T-helper 9 cell (primary cell): ENCODE measurements around the gene PEAR1.

ENCODE experiments used
- DNase-seq: peaks from one replicate; pipeline ENCODE4 v3.0.0-alpha.2; 2020

Gene PEAR1

GRCh38 chr1:156860113-156860627 lies 33.3 kb upstream of the PEAR1 start:
- peak; percentile 51 for DNase-seq

GRCh38 chr1:156860628-156861423 lies 32.7 kb upstream of the PEAR1 start, which contains the start of gene NTRK1:
NTRK1 (plus strand) TSS chr1:156860865; CDS start chr1:156860935, 70 bp downstream.
- peak; percentile 45 for DNase-seq

GRCh38 chr1:156862584-156862983 lies 30.9 kb upstream of the PEAR1 start:
- no peak for DNase-seq

GRCh38 chr1:156862997-156863599 lies 30.4 kb upstream of the PEAR1 start:
- no peak for DNase-seq

GRCh38 chr1:156863631-156864030 lies 29.9 kb upstream of the PEAR1 start:
- no peak for DNase-seq

GRCh38 chr1:156864796-156865195 lies 28.7 kb upstream of the PEAR1 start:
- DNase-seq = no peak

- DNase-seq = no peak
Measured at GRCh38 chr1:156865258-156865657, 28.3 kb upstream of the PEAR1 start.

- DNase-seq = no peak
Measured at GRCh38 chr1:156865865-156866248, 27.7 kb upstream of the PEAR1 start.

- DNase-seq = no peak
Measured at GRCh38 chr1:156866249-156866909, 27.1 kb upstream of the PEAR1 start.

- no peak for DNase-seq
Measured at GRCh38 chr1:156868341-156868740, 25.2 kb upstream of the PEAR1 start.

- DNase-seq = no peak
Measured at GRCh38 chr1:156869455-156869854, 24.1 kb upstream of the PEAR1 start.

- no peak for DNase-seq
Measured at GRCh38 chr1:156873659-156874058, 19.9 kb upstream of the PEAR1 start.

- DNase-seq = no peak
Measured at GRCh38 chr1:156874142-156874541, 19.4 kb upstream of the PEAR1 start.

GRCh38 chr1:156874572-156875340 lies 18.8 kb upstream of the PEAR1 start:
- no peak for DNase-seq

GRCh38 chr1:156875341-156875615 lies 18.2 kb upstream of the PEAR1 start:
- no peak for DNase-seq

GRCh38 chr1:156876281-156876680 lies 17.2 kb upstream of the PEAR1 start:
- no peak for DNase-seq

GRCh38 chr1:156877433-156878170 lies 15.9 kb upstream of the PEAR1 start:
- no peak for DNase-seq

GRCh38 chr1:156879876-156880275 lies 13.6 kb upstream of the PEAR1 start:
- no peak for DNase-seq

- DNase-seq = no peak
Measured at GRCh38 chr1:156880473-156880872, 13.0 kb upstream of the PEAR1 start.

GRCh38 chr1:156881101-156881500 lies 12.4 kb upstream of the PEAR1 start:
- DNase-seq = no peak

- DNase-seq = no peak
Measured at GRCh38 chr1:156881663-156882062, 11.9 kb upstream of the PEAR1 start.

GRCh38 chr1:156882543-156882942 lies 11.0 kb upstream of the PEAR1 start:
- DNase-seq = no peak
